Measurements from ENCODE around the gene PPAT. TPM values are rescaled to one million over a fixed set of nuclear protein-coding genes. Genes with fewer than 3 reads are reported as not detected.
A peak's percentile ranks its signal among the peaks of the same experiment; 100 is the strongest.

Gene PPAT
- 1 to 10 TPM; 4.6 to 10.0 (median 6.3) TPM for total RNA-seq
- polyA plus RNA-seq: 1 to 10 TPM; 1.6 to 3.1 TPM

DNA sequence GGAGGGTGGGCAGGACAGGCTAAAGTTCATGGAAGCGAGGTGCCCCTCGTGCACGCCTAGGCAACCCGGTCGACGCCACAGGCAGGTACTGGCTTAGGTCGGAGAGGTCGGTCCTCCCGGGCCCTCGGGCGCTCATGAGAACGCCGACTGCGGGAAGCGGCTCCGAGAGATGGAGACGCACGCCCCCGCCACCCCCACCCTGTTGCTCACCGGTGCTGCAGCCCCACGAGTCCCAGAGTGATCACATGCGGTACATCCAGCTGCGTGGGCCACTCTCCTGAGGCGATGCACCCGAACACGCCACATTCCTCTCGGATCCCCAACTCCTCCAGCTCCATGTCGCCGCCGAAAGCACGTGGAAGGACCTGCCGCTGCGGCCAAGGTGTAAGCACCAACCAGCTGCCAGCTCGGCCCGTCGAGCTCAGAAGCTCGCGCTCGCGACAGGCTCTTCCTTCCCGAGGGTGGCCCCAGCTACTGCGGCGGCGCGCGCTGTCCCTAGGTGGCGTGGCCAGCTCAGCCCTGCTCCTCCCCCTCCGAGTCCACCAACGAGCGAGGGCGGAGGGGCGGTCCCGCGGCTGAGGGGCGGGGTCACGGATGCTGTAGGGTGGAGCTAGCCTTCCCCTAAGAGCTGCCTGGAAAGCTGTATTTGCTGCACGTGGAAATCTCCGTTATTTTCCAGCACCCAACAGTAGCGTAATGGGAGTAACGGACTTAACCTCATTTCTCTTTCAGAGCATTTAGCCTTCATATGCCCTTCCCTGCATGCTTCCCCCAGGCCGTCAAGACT, at the start of gene PPAT:
PPAT (minus strand) TSS at position 476 of the 787 bp plus-strand sequence; CDS start at position 338, 138 bp downstream.
- ATAC-seq (peak; percentile 89 to 95 (median 90)), FAIRE-seq (peak; percentile 83), DNase-seq (peak; percentile 97 to 99 (median 98))
- Histone ChIP-seq H3K27ac (peak within 1 kb of the TSS; percentile 84 to 90 (median 86)), H3K36me3 (no peaks in the 10 kb centered on the region), H3K4me1 (peaks cover 8 to 14% (median 9%) of the 10 kb centered on the region in 3 donors), H3K27me3 (no peaks in the 10 kb centered on the region), H3K9me3 (no peaks in the 10 kb centered on the region), H3K4me3 (peak within 1 kb of the TSS; percentile 53 to 87 (median 76))
- intact Hi-C loops (cut with DNase I): no loop called here
- WGBS, 2 donors: 0 to 1% methylated on average over 61 of the region's 61 CpGs
- TF ChIP-seq, protein P1, sequence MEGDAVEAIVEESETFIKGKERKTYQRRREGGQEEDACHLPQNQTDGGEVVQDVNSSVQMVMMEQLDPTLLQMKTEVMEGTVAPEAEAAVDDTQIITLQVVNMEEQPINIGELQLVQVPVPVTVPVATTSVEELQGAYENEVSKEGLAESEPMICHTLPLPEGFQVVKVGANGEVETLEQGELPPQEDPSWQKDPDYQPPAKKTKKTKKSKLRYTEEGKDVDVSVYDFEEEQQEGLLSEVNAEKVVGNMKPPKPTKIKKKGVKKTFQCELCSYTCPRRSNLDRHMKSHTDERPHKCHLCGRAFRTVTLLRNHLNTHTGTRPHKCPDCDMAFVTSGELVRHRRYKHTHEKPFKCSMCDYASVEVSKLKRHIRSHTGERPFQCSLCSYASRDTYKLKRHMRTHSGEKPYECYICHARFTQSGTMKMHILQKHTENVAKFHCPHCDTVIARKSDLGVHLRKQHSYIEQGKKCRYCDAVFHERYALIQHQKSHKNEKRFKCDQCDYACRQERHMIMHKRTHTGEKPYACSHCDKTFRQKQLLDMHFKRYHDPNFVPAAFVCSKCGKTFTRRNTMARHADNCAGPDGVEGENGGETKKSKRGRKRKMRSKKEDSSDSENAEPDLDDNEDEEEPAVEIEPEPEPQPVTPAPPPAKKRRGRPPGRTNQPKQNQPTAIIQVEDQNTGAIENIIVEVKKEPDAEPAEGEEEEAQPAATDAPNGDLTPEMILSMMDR (IDR thresholded peaks at IDR 0.05): peak in 3 of 4 donors; percentile 13 to 27 (median 22)

DNA sequence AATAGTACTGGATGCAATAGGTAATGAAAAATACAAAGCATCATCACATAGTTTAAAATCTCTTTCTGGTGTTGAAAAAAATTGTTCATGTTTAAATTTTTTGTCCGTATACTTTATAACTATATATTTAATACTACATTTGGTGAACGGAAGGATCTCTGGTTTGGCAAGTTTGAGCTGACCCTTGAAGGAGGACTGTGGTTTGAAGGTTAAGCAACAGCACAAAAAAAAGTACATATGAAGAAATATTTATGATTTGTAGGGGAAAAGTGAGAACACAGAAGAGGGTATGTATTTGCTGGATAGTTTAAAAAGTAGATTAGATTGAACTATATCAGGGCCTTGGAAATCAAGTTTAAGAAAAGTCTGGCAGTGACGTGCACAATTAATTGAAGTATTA, 45.3 kb upstream of the PPAT start:
- 87 to 89% methylated on average over 3 of the region's 3 CpGs for WGBS, 2 donors

DNA sequence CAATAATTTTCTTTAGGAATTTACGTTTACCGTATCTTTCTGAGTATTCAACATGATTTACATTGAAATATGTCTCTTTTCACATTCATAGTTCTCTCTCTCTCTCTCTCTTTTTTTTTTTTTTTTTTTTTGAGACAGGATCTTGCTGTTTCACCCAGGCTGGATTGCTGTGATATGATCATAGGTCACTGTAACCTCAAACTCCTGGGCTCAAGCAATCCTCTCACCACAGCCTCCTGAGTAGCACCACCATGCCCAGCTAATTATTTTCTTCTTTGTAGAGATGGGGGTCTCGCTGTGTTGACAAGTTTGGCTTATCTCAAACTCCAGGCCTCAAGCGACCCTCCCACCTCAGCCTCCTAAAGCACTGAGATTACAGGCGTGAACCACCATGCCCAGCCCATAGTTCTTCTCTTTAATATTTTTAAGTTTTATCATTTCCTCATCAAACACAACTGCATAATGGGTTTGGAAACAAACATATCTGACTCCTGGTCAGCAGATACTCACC, 41.8 kb upstream of the PPAT start:
- Histone ChIP-seq H3K4me3 (no peak overlapping the region), H3K9me3 (no peaks in the 10 kb centered on the region), H3K27ac (no peak overlapping the region), H3K27me3 (no peaks in the 10 kb centered on the region), H3K36me3 (peaks cover 0 to 75% (median 38%) of the 10 kb centered on the region in 3 donors), H3K4me1 (no peaks in the 10 kb centered on the region)
- TF ChIP-seq, protein P1 (IDR thresholded peaks at IDR 0.05): no peak
- WGBS, 2 donors: 93 to 95% methylated on average over 5 of the region's 5 CpGs
- DNase-seq (no peak), FAIRE-seq (no peak), ATAC-seq (no peak)
- intact Hi-C loops (cut with DNase I): no loop called here

More for the DNA sequence above, 45.3 kb upstream of the PPAT start:
- no peaks in the 10 kb centered on the region for H3K27me3 ChIP-seq
- no peaks in the 10 kb centered on the region for H3K9me3 ChIP-seq
- ATAC-seq (no peak), DNase-seq (no peak), FAIRE-seq (no peak)
- TF ChIP-seq, protein P1 (IDR thresholded peaks at IDR 0.05): no peak
- H3K27ac ChIP-seq: no peak overlapping the region
- peaks cover 0 to 71% (median 39%) of the 10 kb centered on the region in 3 donors for H3K36me3 ChIP-seq
- H3K4me3 ChIP-seq: no peak overlapping the region
- H3K4me1 ChIP-seq: no peaks in the 10 kb centered on the region
- intact Hi-C loops (cut with DNase I): no loop called here

DNA sequence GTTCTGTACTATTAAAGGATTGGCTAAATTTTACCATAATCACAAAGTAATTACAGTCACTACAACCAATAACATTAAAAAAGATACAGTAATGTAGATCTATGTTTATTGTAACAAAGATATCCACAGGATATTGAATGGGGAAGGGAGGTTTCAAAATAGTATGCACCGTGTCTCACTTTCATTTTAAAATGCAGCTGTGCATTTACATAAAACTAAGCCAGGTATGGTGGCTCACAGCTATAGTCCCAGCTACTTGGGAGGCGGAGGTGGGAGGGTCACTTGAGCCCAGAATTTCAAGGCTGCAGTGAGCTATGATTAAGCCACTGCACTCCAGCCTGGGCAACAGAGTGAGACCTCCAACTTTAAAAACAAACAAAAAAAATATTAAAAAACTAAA, 40.5 kb upstream of the PPAT start:
- TF ChIP-seq, protein P1 (IDR thresholded peaks at IDR 0.05): no peak
- Histone ChIP-seq H3K27me3 (no peaks in the 10 kb centered on the region), H3K4me1 (no peaks in the 10 kb centered on the region), H3K4me3 (no peak overlapping the region), H3K36me3 (peaks cover 0 to 82% (median 43%) of the 10 kb centered on the region in 3 donors), H3K27ac (no peak overlapping the region), H3K9me3 (no peaks in the 10 kb centered on the region)
- 90 to 92% methylated on average over 2 of the region's 2 CpGs for WGBS, 2 donors
- DNase-seq: no peak
- no peak for ATAC-seq
- intact Hi-C loops (cut with DNase I): no loop called here
- no peak for FAIRE-seq
